ENCODE data around the gene ABCC4.

ABCC4 gene

GRCh38 chr13:95112883-95113282 is 188.4 kb downstream of the ABCC4 start:
- no peak for DNase-seq (ENCODE audit: low spot score)

- no peak for DNase-seq (ENCODE audit: low spot score)
These were observed 189.6 kb downstream of the ABCC4 start for GRCh38 chr13:95111608-95112007.

GRCh38 chr13:95106562-95106961 is 194.7 kb downstream of the ABCC4 start:
- no peak for DNase-seq (ENCODE audit: low spot score)

- DNase-seq (ENCODE audit: low spot score), result no peak
These were observed 200.5 kb downstream of the ABCC4 start for GRCh38 chr13:95100525-95101433.

GRCh38 chr13:95099541-95099940 is 201.7 kb downstream of the ABCC4 start:
- no peak for DNase-seq (ENCODE audit: low spot score)

- DNase-seq (ENCODE audit: low spot score), result no peak
These were observed 202.3 kb downstream of the ABCC4 start for GRCh38 chr13:95098916-95099315.

GRCh38 chr13:95091755-95092154 is 209.5 kb downstream of the ABCC4 start:
- DNase-seq (ENCODE audit: low spot score), result no peak

- no peak for DNase-seq (ENCODE audit: low spot score)
These were observed 213.4 kb downstream of the ABCC4 start for GRCh38 chr13:95087746-95088305.

- no peak for DNase-seq (ENCODE audit: low spot score)
These were observed 214.5 kb downstream of the ABCC4 start for GRCh38 chr13:95086761-95087160.

GRCh38 chr13:95083758-95084157 is 217.5 kb downstream of the ABCC4 start:
- no peak for DNase-seq (ENCODE audit: low spot score)

GRCh38 chr13:95083066-95083465 is 218.2 kb downstream of the ABCC4 start:
- no peak for DNase-seq (ENCODE audit: low spot score)

GRCh38 chr13:95075506-95075905 is 225.7 kb downstream of the ABCC4 start:
- DNase-seq (ENCODE audit: low spot score), result no peak

- DNase-seq (ENCODE audit: low spot score), result no peak
These were observed 226.4 kb downstream of the ABCC4 start for GRCh38 chr13:95074820-95075219.

- DNase-seq (ENCODE audit: low spot score), result no peak
These were observed 227.4 kb downstream of the ABCC4 start for GRCh38 chr13:95073747-95074311.

GRCh38 chr13:95067303-95067702 is 233.9 kb downstream of the ABCC4 start:
- DNase-seq (ENCODE audit: low spot score), result no peak

- no peak for DNase-seq (ENCODE audit: low spot score)
These were observed 241.2 kb downstream of the ABCC4 start for GRCh38 chr13:95060014-95060519.

GRCh38 chr13:95059306-95059705 is 241.9 kb downstream of the ABCC4 start:
- no peak for DNase-seq (ENCODE audit: low spot score)

- DNase-seq (ENCODE audit: low spot score), result no peak
These were observed 242.6 kb downstream of the ABCC4 start for GRCh38 chr13:95058680-95059079.

GRCh38 chr13:95056266-95056665 is 245.0 kb downstream of the ABCC4 start:
- DNase-seq (ENCODE audit: low spot score), result no peak

GRCh38 chr13:95050800-95051615 is 250.2 kb downstream of the ABCC4 start:
- no peak for DNase-seq (ENCODE audit: low spot score)

- DNase-seq (ENCODE audit: low spot score), result no peak
These were observed 251.5 kb downstream of the ABCC4 start for GRCh38 chr13:95049772-95050171.

All from left forelimb (tissue), 1 donor.